HUES6 (cell line): ENCODE measurements around the gene CCDC47.
A peak's percentile ranks its signal among the peaks of the same experiment; 100 is the strongest.

ENCODE experiments used
- H3K27ac ChIP-seq: 2 replicates; pipeline ENCODE4 v1.7.0; 2013; ENCODE audit warnings: low read depth, mild to moderate bottlenecking, low read length, inconsistent platforms
- H3K27me3 ChIP-seq: 2 replicates; pipeline ENCODE4 v1.6.1; 2013; ENCODE audit warnings: low read length; ENCODE audit not compliant: control insufficient read depth, insufficient read depth
- H3K36me3 ChIP-seq: 2 replicates; pipeline ENCODE4 v1.6.1; 2013; ENCODE audit warnings: low read length; ENCODE audit not compliant: control insufficient read depth, insufficient read depth
- H3K4me1 ChIP-seq: 2 replicates; pipeline ENCODE4 v1.6.1; 2013; ENCODE audit warnings: low read length; ENCODE audit not compliant: control insufficient read depth, insufficient read depth
- H3K4me3 ChIP-seq: 2 replicates; pipeline ENCODE4 v1.5.1; 2013; ENCODE audit warnings: low read depth, low read length
- H3K9ac ChIP-seq: one replicate; pipeline ENCODE4 v1.6.1; 2013; ENCODE audit warnings: mild to moderate bottlenecking, low read length
- H3K9me3 ChIP-seq: 2 replicates; pipeline ENCODE4 v1.6.1; 2013; ENCODE audit warnings: low read depth, low read length; ENCODE audit not compliant: control insufficient read depth, insufficient read depth

CCDC47 gene

GRCh38 chr17:63703029-63703428 lies 70.4 kb downstream of the CCDC47 start:
- peaks cover 36% of the 10 kb centered on the region for H3K36me3 ChIP-seq
- H3K4me3 ChIP-seq = no peak overlapping the region
- no peaks in the 10 kb centered on the region for H3K27me3 ChIP-seq
- H3K27ac ChIP-seq = no peak overlapping the region
- H3K9me3 ChIP-seq = no peaks in the 10 kb centered on the region
- peaks cover 25% of the 10 kb centered on the region for H3K4me1 ChIP-seq
- H3K9ac ChIP-seq = no peak overlapping the region

DNA sequence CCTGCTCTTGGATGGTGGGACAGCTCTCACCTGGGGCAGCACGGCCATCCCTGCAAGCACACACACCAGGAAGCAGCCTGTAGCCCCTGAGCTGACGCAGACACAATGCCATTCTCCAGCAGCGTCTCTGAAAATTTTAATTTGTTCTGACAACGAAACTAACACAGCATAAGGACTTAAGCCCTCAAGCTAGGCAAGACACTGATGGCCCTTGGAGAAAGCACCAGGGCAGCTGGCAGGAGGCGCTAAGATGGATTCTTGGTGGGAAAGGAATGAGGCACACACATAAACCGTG lies 70.7 kb downstream of the CCDC47 start:
- Histone ChIP-seq H3K9me3 (no peaks in the 10 kb centered on the region), H3K27ac (no peak overlapping the region), H3K9ac (no peak overlapping the region), H3K36me3 (peaks cover 35% of the 10 kb centered on the region), H3K27me3 (no peaks in the 10 kb centered on the region), H3K4me1 (peaks cover 29% of the 10 kb centered on the region), H3K4me3 (no peak overlapping the region)

GRCh38 chr17:63701868-63702720 lies 71.3 kb downstream of the CCDC47 start:
- Histone ChIP-seq H3K9ac (peak overlapping the region; percentile 24), H3K4me3 (peak overlapping the region; percentile 33; the same call in 1 of the 2 replicates), H3K36me3 (peaks cover 36% of the 10 kb centered on the region)

GRCh38 chr17:63701456-63701820 lies 72.0 kb downstream of the CCDC47 start:
- Histone ChIP-seq H3K36me3 (peaks cover 37% of the 10 kb centered on the region), H3K27me3 (no peaks in the 10 kb centered on the region), H3K4me1 (peaks cover 39% of the 10 kb centered on the region), H3K27ac (no peak overlapping the region), H3K9ac (peak overlapping the region; percentile 88), H3K4me3 (peak overlapping the region; percentile 70), H3K9me3 (no peaks in the 10 kb centered on the region)

More at GRCh38 chr17:63701868-63702720, 71.3 kb downstream of the CCDC47 start:
- Histone ChIP-seq H3K4me1 (peaks cover 35% of the 10 kb centered on the region), H3K27ac (no peak overlapping the region), H3K27me3 (no peaks in the 10 kb centered on the region), H3K9me3 (no peaks in the 10 kb centered on the region)

DNA sequence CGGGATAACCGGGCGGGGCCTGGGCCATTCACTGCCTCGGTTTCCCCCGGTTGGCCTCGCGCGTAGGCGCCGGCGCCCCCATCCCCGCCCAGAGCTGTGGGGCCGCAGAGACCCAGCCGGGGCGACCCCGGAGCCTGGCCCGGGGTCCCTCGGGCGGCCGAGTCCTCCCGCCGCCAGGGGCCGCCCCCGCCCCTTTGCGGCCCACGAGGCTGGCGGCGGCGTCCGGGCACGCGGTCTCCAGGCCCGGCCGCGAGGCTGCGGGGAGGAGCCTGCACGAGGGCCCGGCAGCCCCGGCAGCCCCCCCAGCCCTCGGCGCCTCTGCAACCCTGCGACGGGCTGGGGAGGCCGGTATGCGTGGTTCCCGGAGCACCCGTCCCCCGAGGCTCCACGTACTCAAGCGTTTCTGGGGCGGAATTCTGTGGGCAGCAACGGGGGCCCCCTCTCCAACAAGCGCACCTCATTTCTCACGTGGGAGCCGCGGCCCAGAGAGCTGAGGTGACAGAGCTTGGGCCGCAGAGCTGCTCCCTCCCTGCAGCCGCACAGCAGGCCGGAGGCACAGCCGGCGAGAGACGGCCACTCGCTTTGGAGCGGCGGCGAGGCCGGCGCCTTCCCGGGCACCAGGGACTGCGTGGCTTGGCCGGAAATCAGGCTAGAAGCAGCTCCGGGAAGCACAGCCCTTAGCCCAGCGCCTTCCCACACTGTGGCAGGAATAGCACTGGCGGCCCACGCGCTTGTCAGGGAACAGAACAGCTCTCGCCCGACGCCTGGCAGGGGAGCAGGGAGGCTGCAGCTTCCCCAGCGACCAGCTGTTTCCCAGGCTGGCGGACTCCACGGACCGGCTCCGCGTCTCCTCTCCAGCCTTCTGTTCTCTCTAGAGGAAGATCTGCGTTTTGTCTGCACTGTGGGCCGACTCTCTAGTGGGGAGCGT lies 72.6 kb downstream of the CCDC47 start:
- H3K36me3 ChIP-seq = peaks cover 31% of the 10 kb centered on the region
- peak overlapping the region; percentile 70 for H3K4me3 ChIP-seq
- no peaks in the 10 kb centered on the region for H3K27me3 ChIP-seq
- H3K4me1 ChIP-seq = peaks cover 39% of the 10 kb centered on the region
- peak overlapping the region; percentile 88 for H3K9ac ChIP-seq
- H3K9me3 ChIP-seq = no peaks in the 10 kb centered on the region
- peak overlapping the region; percentile 84 for H3K27ac ChIP-seq

DNA sequence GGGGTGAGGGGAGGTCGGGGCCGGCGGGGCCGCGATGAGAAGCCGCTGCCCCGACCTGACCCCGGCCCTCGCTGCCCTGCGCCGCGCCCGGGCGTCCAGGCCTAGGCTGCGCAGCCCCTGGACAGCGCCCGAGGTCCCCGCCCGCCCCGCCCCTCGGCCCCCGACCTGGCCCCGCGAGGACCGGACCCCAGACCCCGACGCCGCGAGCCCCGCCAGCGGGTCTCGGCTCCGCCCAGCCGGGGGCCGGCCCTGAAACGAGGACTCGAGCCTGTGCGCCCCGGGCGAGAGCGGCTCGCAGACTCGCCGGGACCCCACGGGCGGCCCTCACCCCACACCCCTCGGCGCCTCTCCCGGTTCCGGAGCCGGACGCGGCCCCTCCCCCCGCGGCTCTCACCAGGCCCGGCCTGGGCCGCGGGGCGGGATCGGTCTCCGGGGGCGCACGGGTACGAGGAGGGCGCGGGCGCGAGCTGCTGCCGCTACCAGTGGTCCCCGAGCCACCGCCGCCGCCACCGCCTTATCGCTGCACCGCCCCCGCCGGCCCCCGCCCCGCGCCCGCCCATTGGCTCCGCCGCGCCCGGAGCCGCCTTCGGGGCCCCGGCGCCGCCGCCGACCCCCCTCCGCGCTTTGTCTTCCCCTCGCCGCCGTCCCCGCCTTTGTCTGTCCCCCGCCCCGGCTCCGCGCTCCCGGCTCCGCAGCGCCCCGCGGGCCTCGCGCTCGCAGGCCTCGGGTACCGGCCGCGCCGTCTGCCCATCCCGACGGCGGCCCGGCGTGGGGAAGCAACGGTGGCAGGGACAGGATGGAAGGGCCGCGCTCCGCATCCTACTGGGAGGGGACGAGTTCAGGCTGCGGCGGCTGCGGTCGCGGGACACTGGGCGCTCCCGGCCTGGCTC lies 73.5 kb downstream of the CCDC47 start, which contains the start of gene LIMD2:
LIMD2 (minus strand) TSS at position 488 of the 890 bp plus-strand sequence. CDS start 827 bp downstream, outside the sequence.
- Histone ChIP-seq H3K9ac (peak within 1 kb of the TSS; percentile 88), H3K4me1 (peaks cover 39% of the 10 kb centered on the region), H3K9me3 (no peaks in the 10 kb centered on the region)

DNA sequence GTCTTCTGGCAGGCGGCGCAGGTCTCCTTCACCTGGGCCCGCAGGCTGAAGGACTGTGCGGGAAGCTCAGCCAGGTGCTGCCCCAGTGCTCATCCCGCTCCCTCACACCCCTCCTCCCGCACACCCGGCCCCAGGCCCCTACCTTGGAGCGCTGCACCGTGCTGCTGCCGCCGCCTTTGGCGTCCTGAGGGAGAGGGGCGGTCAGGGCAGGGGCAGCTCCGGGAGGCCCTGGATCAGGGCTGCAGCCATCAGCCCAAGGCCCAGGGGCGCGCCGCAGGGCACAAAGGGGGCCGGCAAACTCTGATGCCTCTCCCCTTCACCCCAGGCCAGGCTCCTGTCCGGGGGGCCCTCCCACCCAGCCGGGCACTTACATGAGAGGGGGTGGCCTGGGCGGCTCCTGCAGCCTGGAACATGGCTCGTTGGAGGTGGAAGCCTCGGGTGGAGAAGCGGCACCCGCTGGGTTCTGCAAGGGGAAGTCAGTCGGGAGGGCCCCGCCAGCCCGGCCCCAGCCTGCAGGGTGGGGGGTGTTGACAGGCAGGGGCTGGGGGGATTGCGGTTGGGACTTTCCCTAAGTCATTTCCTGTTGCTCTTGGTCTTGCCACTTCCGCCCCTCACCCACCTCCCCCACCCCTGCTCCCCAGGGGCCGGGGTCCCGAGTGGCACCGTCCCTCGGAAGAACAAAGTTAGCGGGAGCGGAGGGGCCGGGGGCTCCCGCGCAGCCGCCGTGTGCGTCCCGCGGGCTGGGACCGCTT lies 74.3 kb downstream of the CCDC47 start:
- no peaks in the 10 kb centered on the region for H3K9me3 ChIP-seq
- peaks cover 46% of the 10 kb centered on the region for H3K4me1 ChIP-seq
- peak overlapping the region; percentile 73 for H3K9ac ChIP-seq
- peak overlapping the region; percentile 70 for H3K4me3 ChIP-seq
- peak overlapping the region; percentile 69; the same call in 1 of the 2 replicates for H3K27ac ChIP-seq
- no peaks in the 10 kb centered on the region for H3K27me3 ChIP-seq
- H3K36me3 ChIP-seq = peaks cover 22% of the 10 kb centered on the region

More for the DNA sequence above, 73.5 kb downstream of the CCDC47 start, which contains the start of gene LIMD2:
- Histone ChIP-seq H3K4me3 (peak within 1 kb of the TSS; percentile 70), H3K27ac (peak within 1 kb of the TSS; percentile 84), H3K27me3 (no peaks in the 10 kb centered on the region), H3K36me3 (peaks cover 22% of the 10 kb centered on the region)

DNA sequence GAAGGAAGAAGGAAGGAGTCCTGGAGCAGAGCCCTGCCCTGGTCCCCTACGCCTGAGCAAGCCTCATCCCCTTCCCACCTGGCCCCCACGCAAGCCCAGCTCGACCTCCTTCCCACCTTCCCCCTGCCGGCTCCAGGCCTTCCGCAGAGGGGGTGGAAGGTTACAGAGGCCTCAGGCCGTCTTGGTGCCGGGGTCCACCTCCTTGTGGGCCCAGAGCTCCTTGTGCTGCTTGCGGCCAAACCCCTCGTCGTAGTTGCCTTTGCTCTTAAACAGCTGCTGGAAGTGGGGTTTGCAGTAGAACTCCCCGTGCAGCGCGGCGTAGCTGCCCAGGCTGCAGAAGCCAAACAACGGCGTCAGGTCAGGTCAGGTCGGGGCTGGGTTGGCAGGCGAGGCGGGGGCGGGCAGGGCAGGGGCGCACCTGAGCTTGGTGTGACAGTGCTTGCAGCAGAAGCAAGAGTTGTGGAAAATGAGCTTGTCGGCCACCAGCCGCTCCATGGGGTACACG lies 75.0 kb downstream of the CCDC47 start:
- H3K4me3 ChIP-seq = peak overlapping the region; percentile 70
- peak overlapping the region; percentile 73 for H3K9ac ChIP-seq
- peaks cover 22% of the 10 kb centered on the region for H3K36me3 ChIP-seq
- H3K27ac ChIP-seq = 0 out of 2 replicates have a peak overlapping the region, but pooled peaks have one; percentile 0
- no peaks in the 10 kb centered on the region for H3K27me3 ChIP-seq
- peaks cover 47% of the 10 kb centered on the region for H3K4me1 ChIP-seq
- H3K9me3 ChIP-seq = no peaks in the 10 kb centered on the region

GRCh38 chr17:63697341-63698286 lies 75.8 kb downstream of the CCDC47 start:
- Histone ChIP-seq H3K9me3 (no peaks in the 10 kb centered on the region), H3K36me3 (peaks cover 28% of the 10 kb centered on the region), H3K4me3 (peak overlapping the region; percentile 70; the same call in 1 of the 2 replicates), H3K9ac (no peak overlapping the region), H3K27me3 (no peaks in the 10 kb centered on the region), H3K27ac (0 out of 2 replicates have a peak overlapping the region, but pooled peaks have one; percentile 0), H3K4me1 (peaks cover 43% of the 10 kb centered on the region)
